SK-MEL-5 (cell line): Measurements from ENCODE around the gene SNRPB2. TPM values are rescaled to one million over a fixed set of nuclear protein-coding genes. Genes with fewer than 3 reads are reported as not detected.
A peak's percentile ranks its signal among the peaks of the same experiment; 100 is the strongest.

Experiments
- DNase-seq: peaks from one replicate; pipeline ENCODE4 v3.0.0-alpha.2; 2016; ENCODE audit warnings: low read depth, low spot score
- in situ Hi-C: cut with HindIII; loops from 2 replicates; pipeline ENCODE4 v1.10.0; 2016; ENCODE audit warnings: low sequenced_read_pairs, high pct_unique_total_duplicates, low pct_unique_long_range_greater_than_20kb
- total RNA-seq: library from RNA; depleted of rRNA; stranded (reverse); fragments of >200 nt; shearing (Covaris generic); gene quantifications from 2 replicates; pipeline ENCODE4 v1.2.3, GENCODE V29; 2014

SNRPB2 gene
- total RNA-seq, 1 experiment from 2014 or later = 206 TPM

DNA sequence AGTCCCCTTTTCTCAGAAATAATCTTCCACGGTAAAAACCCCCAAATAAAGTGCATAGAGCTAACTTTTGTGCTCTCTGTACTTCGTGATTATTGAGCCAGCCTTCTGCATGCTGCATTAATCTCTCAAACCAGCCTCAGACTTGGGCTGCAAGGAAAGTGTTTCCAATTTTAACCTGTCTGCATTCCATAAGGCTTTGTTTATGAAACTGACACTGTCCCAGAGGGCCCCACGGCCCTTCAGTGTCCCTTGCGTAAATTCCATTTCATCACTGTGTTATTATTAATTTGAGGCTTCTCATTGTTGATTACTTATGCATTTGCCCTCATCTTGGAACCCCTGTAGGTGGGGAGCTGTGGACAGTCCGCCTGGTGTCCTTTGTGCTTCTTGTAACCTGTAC is 15.6 kb upstream of the SNRPB2 start:
- in situ Hi-C loops = no loop called here
- no peak for DNase-seq

GRCh38 chr20:16714751-16715150 is 15.1 kb upstream of the SNRPB2 start:
- DNase-seq = no peak
- in situ Hi-C loops = no loop called here

GRCh38 chr20:16719421-16719820 is 10.4 kb upstream of the SNRPB2 start:
- no peak for DNase-seq
- in situ Hi-C loops = no loop called here

DNA sequence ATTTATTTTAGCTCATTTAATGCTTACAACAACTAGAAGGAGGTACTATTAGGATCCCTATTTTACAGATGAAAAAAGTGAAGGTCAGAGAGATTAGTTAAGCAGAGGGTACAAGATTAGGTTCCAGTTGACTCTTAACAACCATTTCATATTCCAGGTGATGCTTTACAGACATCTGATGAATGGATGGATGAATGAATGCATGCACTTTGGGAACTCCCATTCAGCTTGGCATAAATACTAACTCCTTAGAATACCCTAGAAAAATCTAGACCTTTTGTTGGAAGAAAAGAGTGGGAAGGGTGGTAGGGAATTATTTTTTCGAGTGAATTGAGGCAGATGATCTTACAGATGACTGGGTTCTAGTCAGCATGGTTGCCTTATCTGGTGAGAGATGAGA is 746 bp upstream of the SNRPB2 start:
- in situ Hi-C loops = no loop called here
- no peak for DNase-seq

- DNase-seq = no peak
- in situ Hi-C loops = no loop called here
Observed at GRCh38 chr20:16732506-16733152, 2.8 kb downstream of the SNRPB2 start.

DNA sequence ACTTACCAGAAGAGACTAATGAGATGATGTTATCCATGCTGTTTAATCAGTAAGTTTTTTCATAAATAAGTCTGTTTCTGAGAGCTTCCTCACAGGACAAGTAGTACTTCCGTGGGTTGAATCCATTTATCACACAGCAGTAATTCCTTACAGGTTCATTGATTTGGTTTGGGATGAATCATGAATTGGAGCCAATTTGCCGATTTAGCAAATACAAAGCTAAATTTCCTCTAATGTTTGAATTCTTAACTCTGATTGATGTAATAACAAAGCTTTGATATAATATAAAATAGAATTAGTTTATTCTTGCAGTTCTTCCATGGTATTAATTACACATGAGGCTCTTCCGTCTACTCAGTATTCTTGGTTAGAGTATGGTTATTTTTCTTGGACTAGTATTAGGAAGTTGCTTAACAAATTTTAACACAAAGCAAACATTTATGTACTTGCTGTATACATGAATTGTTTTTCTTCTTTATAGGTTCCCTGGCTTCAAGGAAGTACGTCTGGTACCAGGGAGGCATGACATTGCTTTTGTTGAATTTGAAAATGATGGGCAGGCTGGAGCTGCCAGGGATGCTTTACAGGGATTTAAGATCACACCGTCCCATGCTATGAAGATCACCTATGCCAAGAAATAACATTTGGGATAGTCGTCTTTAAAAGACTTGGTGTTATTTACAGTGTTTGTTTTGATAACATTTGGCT is 10.7 kb downstream of the SNRPB2 start:
- in situ Hi-C loops = no loop called here
- no peak for DNase-seq

DNA sequence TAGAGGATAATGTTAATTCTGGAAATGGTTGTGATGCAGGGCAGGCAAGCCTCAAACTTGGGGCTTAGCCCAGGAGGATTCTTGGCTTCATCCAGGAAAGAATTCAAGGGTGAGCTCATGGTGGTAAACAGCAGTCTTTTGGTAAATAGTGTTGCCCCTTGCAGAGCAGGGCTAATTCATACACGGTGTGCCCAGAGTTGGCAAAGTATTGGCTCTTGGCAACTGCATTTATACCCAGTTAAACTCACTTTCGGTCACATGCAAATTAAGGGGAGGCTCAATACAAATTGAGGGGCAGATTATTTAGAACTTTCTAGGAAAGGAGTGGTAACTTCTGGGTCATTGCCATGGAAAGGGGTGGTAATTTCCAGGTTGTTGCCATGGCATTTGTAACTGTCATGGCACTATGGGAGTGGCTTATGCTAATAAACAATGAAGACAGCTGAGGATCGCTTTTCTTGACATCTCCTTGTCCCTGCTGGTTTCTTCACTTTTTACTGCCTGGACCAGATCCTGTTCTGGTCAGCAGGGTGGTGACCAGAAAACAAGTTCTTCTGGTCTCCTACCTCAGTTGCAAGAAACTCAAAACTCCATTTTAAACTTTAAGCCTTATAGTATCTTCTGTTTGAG is 14.5 kb downstream of the SNRPB2 start:
- DNase-seq = no peak
- in situ Hi-C loops = no loop called here

DNA sequence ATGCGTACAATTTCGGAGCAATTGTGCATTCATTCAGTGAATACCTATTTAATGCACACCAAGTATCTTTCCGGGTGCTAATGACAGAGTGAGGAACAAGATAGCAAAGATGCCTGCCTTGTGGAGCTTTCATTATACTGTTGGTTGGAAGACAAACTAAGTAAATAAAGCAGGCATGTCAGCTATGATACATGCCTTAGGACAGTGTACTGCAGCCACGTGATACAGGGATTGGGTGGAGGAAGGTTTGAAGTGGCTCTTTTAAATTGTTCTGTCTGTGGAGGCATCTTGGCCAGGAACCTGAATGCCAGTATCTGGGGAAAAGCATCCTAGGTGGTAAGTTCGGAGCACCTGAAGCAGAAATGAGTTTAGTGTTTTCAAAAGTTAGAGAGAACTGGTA is 15.4 kb downstream of the SNRPB2 start:
- DNase-seq = no peak
- in situ Hi-C loops = no loop called here

GRCh38 chr20:16747291-16747811 is 17.5 kb downstream of the SNRPB2 start:
- in situ Hi-C loops = no loop called here
- peak; percentile 29 for DNase-seq

- no peak for DNase-seq
- in situ Hi-C loops = no loop called here
Observed at GRCh38 chr20:16748308-16748900, 18.6 kb downstream of the SNRPB2 start, which contains the start of gene OTOR. Gene OTOR, plus strand, starts transcription at chr20:16748358. Its CDS starts 44 bp downstream, at chr20:16748402.

GRCh38 chr20:16749573-16749972 is 19.7 kb downstream of the SNRPB2 start:
- DNase-seq = no peak
- in situ Hi-C loops = no loop called here

- no peak for DNase-seq
- in situ Hi-C loops = loop anchor here (25.0 kb wide), 1 partner anchor 240 kb away; no protein-coding TSS in a partner anchor
Observed at GRCh38 chr20:16752082-16752481, 22.3 kb downstream of the SNRPB2 start.

GRCh38 chr20:16752901-16753300 is 23.1 kb downstream of the SNRPB2 start:
- no peak for DNase-seq
- in situ Hi-C loops = loop anchor here (25.0 kb wide), 1 partner anchor 241 kb away; no protein-coding TSS in a partner anchor

- in situ Hi-C loops = loop anchor here (25.0 kb wide), 1 partner anchor 246 kb away; no protein-coding TSS in a partner anchor
- DNase-seq = no peak
Observed at GRCh38 chr20:16758454-16759180, 28.8 kb downstream of the SNRPB2 start.

DNA sequence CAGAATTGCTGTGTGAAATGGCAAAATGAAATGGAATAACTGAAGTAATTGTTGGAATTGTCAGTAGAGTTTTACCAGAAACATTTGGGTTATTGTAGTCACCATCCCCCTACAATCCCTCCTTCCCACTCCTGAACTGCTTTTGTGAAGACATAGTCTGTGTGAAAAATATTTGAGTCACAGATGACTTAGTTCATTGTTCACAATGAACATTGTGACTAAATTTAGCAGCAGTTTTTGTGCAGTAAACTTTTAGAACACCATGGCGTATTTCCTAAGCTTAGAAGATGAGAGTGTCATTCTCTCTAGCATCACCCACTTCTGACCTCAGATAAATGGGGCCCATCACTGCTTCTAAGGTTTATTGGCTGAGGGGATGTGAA is 29.3 kb downstream of the SNRPB2 start:
- in situ Hi-C loops = loop anchor here (25.0 kb wide), 1 partner anchor 247 kb away; no protein-coding TSS in a partner anchor
- no peak for DNase-seq

DNA sequence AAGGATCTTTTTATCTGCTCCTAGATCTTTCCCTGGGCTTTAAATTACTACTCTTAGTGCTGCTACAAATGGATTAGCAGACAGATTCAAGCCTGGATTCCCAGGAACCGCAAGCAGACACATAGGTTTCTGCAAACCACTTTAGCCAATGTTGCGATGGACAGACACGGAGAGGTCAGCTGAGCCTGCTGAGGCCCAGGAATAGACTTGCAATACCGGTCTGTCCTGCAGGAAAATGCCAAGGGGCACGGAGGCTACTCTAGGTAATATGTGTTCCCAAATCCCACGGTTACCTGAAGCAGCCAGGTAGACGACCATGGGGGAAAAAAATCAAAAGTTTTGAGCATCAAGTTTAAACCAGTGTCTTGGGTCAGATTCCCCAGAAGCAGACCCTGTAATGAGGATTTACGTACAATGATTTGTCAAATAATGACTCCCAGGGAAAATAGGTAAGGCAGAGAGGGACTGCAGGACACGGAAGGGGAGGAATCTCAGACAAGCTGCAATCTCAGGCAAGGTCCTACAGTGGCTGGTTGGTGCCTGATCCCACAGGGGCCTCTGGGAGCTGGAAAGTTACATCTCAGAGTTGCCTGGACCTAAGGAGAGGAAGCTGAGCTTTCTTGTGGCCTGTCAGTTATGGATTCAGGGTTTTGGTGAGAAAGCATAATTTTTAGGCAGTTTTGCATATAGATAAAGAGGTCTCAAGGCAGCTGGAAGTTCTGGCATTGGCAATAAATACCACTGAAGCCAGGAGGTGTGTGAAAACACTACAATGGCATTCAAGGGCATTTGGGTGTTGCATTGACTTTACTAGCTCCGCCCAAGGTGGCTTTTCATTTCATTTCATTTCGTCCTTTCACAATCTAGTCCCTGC is 30.8 kb downstream of the SNRPB2 start:
- DNase-seq = no peak
- in situ Hi-C loops = loop anchor here (25.0 kb wide), 1 partner anchor 248 kb away; no protein-coding TSS in a partner anchor
